Measurements from ENCODE around the gene LIG1. TPM values are rescaled to one million over a fixed set of nuclear protein-coding genes. Genes with fewer than 3 reads are reported as not detected.

Gene LIG1
- total RNA-seq, 4 donors from 2014 or later: 2.7 to 12.6 (median 7.1) TPM

DNA sequence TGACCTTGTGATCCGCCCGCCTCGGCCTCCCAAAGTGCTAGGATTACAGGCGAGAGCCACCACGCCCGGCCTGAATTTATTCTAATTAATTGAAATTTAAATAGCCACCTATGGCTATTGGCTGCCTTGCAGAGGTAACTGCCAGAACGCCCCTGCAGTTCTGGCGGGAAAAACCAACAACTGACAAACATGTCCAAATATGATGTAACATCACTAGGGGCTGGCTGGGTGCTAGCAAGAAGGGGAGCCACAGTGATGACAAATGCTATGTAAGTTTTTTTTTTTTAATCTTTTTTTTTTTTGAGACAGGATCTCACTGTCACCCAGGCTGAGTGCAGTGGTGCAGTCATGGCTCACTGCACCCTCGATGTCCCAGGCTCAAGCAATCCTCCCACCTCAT, 13.2 kb upstream of the LIG1 start:
- Histone ChIP-seq H3K36me3 (peaks cover 0 to 41% of the 10 kb centered on the region in 2 donors), H3K27ac (no peak overlapping the region), H3K4me3 (no peak overlapping the region), H3K9me3 (peaks cover 0 to 17% (median 0%) of the 10 kb centered on the region in 3 donors), H3K4me1 (no peaks in the 10 kb centered on the region), H3K27me3 (no peaks in the 10 kb centered on the region)
- 93 to 100% methylated on average over 4 to 5 of the region's 9 CpGs for WGBS, 2 donors (ENCODE audit: low coverage in 1 of 2)
- TF ChIP-seq, protein P1, sequence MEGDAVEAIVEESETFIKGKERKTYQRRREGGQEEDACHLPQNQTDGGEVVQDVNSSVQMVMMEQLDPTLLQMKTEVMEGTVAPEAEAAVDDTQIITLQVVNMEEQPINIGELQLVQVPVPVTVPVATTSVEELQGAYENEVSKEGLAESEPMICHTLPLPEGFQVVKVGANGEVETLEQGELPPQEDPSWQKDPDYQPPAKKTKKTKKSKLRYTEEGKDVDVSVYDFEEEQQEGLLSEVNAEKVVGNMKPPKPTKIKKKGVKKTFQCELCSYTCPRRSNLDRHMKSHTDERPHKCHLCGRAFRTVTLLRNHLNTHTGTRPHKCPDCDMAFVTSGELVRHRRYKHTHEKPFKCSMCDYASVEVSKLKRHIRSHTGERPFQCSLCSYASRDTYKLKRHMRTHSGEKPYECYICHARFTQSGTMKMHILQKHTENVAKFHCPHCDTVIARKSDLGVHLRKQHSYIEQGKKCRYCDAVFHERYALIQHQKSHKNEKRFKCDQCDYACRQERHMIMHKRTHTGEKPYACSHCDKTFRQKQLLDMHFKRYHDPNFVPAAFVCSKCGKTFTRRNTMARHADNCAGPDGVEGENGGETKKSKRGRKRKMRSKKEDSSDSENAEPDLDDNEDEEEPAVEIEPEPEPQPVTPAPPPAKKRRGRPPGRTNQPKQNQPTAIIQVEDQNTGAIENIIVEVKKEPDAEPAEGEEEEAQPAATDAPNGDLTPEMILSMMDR (IDR thresholded peaks at IDR 0.05): no peak
- TF ChIP-seq EP300 (IDR thresholded peaks at IDR 0.05): no peak
- no peak for TF ChIP-seq POLR2A (IDR thresholded peaks at IDR 0.05)
- TF ChIP-seq POLR2AphosphoS5 (IDR thresholded peaks at IDR 0.05): no peak
- no peak for ATAC-seq

DNA sequence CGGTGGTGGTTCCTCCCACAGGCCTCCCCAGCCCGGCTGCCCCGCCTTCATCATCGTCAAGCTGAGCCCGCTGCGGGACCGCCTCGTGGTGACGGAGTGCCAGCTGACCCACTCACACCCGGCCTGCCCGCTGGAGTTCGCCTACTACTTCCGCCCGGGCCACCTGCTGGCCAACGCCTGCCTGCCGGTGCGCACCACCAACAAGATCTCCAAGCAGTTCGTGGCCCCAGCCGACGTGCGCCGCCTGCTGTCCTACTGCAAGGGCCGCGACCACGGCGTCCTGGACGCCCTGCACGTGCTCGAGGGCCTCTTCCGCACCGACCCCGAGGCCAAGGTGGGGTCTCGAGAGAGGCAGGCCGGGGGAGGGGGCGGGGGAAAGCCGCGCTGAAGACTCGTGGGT, 12.3 kb upstream of the LIG1 start:
- WGBS, 2 donors (ENCODE audit: low coverage in 1 of 2): 91% methylated on average over 24 of the region's 38 CpGs; no CpG with 5 or more reads in 1 of the 2 donors
- TF ChIP-seq POLR2A (IDR thresholded peaks at IDR 0.05) (no peak), EP300 (IDR thresholded peaks at IDR 0.05) (no peak), POLR2AphosphoS5 (IDR thresholded peaks at IDR 0.05) (no peak)
- TF ChIP-seq, protein P1 (IDR thresholded peaks at IDR 0.05): no peak
- no peak for ATAC-seq
- H3K4me1 ChIP-seq: no peaks in the 10 kb centered on the region
- no peaks in the 10 kb centered on the region for H3K27me3 ChIP-seq
- H3K9me3 ChIP-seq: peaks cover 0 to 17% (median 0%) of the 10 kb centered on the region in 3 donors
- peaks cover 0 to 37% of the 10 kb centered on the region in 2 donors for H3K36me3 ChIP-seq
- no peak overlapping the region for H3K4me3 ChIP-seq
- H3K27ac ChIP-seq: no peak overlapping the region

DNA sequence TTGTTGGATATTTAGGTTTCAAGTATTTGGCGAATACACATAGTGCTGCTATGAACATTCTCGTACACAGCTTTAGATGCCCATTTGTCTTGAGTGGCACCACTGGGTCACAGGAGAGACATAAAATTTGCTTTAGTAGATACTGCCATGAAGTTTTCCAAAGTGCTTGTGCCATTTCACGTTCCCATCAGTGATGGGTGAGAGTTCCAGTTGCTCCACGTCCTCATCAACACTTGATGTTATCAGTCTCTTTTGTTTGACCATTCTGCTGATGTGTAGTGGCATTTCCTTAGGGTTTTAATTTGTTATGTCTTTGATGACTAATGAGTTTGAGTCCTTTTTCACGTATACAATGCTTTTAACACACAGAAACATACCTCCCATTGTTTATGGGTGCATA, 11.4 kb upstream of the LIG1 start:
- Histone ChIP-seq H3K36me3 (peaks cover 0 to 34% of the 10 kb centered on the region in 2 donors), H3K9me3 (peaks cover 0 to 17% (median 0%) of the 10 kb centered on the region in 3 donors), H3K4me3 (no peak overlapping the region), H3K27me3 (no peaks in the 10 kb centered on the region), H3K4me1 (no peaks in the 10 kb centered on the region), H3K27ac (no peak overlapping the region)
- no peak for ATAC-seq
- 84 to 88% methylated on average over 4 to 5 of the region's 5 CpGs for WGBS, 2 donors (ENCODE audit: low coverage in 1 of 2)
- TF ChIP-seq POLR2A (IDR thresholded peaks at IDR 0.05): no peak

DNA sequence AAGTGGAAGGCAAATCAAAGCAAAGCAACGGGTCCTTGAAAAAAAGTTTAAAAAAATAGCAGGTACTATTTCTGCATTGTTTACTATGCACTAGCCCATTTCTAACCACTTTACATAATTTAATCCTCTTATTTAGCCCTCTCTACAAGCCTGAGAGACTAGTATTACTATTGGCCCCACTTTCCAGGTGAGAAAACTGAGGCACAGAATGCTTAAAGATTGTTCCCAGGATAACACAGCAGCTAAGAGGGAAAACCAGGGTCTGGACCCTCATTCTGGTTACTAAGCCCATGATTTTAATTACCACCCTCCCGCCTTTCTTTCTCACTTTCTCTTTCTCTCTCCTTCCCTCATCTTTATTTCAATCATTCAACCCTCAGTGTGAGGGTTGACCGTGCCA, 6.1 kb upstream of the LIG1 start:
- TF ChIP-seq EP300 (IDR thresholded peaks at IDR 0.05): no peak
- TF ChIP-seq, protein P1 (IDR thresholded peaks at IDR 0.05): no peak
- TF ChIP-seq POLR2A (IDR thresholded peaks at IDR 0.05): no peak
- no peak for TF ChIP-seq POLR2AphosphoS5 (IDR thresholded peaks at IDR 0.05)

GRCh38 chr19:48175578-48175977, 5.4 kb upstream of the LIG1 start:
- no peak for ATAC-seq

More for the DNA sequence above, 6.1 kb upstream of the LIG1 start:
- peaks cover 0 to 7% (median 4%) of the 10 kb centered on the region in 3 donors for H3K4me1 ChIP-seq
- no peak for ATAC-seq
- H3K27me3 ChIP-seq: no peaks in the 10 kb centered on the region
- H3K36me3 ChIP-seq: peaks cover 0 to 56% of the 10 kb centered on the region in 2 donors
- no peak overlapping the region for H3K27ac ChIP-seq
- H3K4me3 ChIP-seq: no peak overlapping the region
- peaks cover 0 to 8% (median 0%) of the 10 kb centered on the region in 3 donors for H3K9me3 ChIP-seq
- WGBS, 2 donors (ENCODE audit: low coverage in 1 of 2): 76 to 97% methylated on average over 3 of the region's 3 CpGs

More at GRCh38 chr19:48175578-48175977, 5.4 kb upstream of the LIG1 start:
- TF ChIP-seq POLR2A (IDR thresholded peaks at IDR 0.05) (no peak), POLR2AphosphoS5 (IDR thresholded peaks at IDR 0.05) (no peak), EP300 (IDR thresholded peaks at IDR 0.05) (no peak)
- TF ChIP-seq, protein P1 (IDR thresholded peaks at IDR 0.05): no peak
- Histone ChIP-seq H3K4me3 (no peak overlapping the region), H3K36me3 (peaks cover 0 to 55% of the 10 kb centered on the region in 2 donors), H3K4me1 (peaks cover 0 to 14% (median 8%) of the 10 kb centered on the region in 3 donors), H3K27me3 (no peaks in the 10 kb centered on the region), H3K9me3 (peaks cover 0 to 1% (median 0%) of the 10 kb centered on the region in 3 donors), H3K27ac (no peak overlapping the region)
- WGBS, 2 donors (ENCODE audit: low coverage in 1 of 2): 78 to 94% methylated on average over 6 of the region's 10 CpGs
